HepG2 (cell line): ENCODE measurements around the gene DNAJB12. TPM values are rescaled to one million over a fixed set of nuclear protein-coding genes. Genes with fewer than 3 reads are reported as not detected.
A peak's percentile ranks its signal among the peaks of the same experiment; 100 is the strongest.

ENCODE experiments used
- ATAC-seq: fragments of 200-7000 bp; cut with Tn5 transposase; 3 replicates; pipeline ENCODE4 v1.9.1; 2020; ENCODE audit warnings: mild to moderate bottlenecking, moderate library complexity
- BruUV-seq: library from RNA; stranded (reverse); fragments of 400-500 nt; replicated peaks from 2 replicates; lab custom pipeline; 2021; lab: Mats Ljungman, UMichigan
- CTCF ChIA-PET: fragments of 300-600 bp; formaldehyde crosslinking; extraction: SDS; loops from one replicate; lab custom pipeline; 2021; ENCODE audit warnings: low total read pairs, inconsistent platforms, low intra/inter-chr PET ratio; lab: Yijun Ruan, JAX
- POLR2A ChIA-PET: fragments of 350-600 bp; sonication (Branson Sonifier 250); formaldehyde crosslinking; loops from one replicate; lab custom pipeline; 2020; ENCODE audit warnings: antibody characterized with exemption, inconsistent platforms; lab: Yijun Ruan, JAX
- DNase-seq: peaks from one replicate; pipeline ENCODE4 v3.0.0-alpha.2; 2015; ENCODE audit warnings: low spot score
- FAIRE-seq: peaks from 3 replicates; lab custom pipeline; 2011; peaks lifted over from hg19 to GRCh38; lab: Jason Lieb, UNC
- H2AFZ ChIP-seq: one replicate; pipeline ENCODE4 v1.6.1; 2011; ENCODE audit warnings: low read length, inconsistent platforms
- H3K27ac ChIP-seq: fragments of 300-600 bp; 3 replicates; pipeline ENCODE4 v1.8.0; 2011; ENCODE audit warnings: mixed run types, mild to moderate bottlenecking, mixed read lengths, low read length, inconsistent platforms; ENCODE audit not compliant: insufficient read depth; ENCODE audit errors: extremely low read length
- H3K27me3 ChIP-seq, 2 experiments: fragments of 200-600 bp in 1 of 2; 2 replicates in 1 of 2; 3 replicates in 1 of 2; pipeline versions ENCODE4 v1.6.0 to v1.8.0; 2011; ENCODE audit warnings: low read length in 2 of 2, mild to moderate bottlenecking in 2 of 2, moderate library complexity in 2 of 2, inconsistent platforms in 1 of 2; ENCODE audit not compliant: insufficient read depth in 2 of 2, control insufficient read depth in 1 of 2
- H3K36me3 ChIP-seq, 2 experiments: fragments of 200-600 bp in 1 of 2; replicated peaks in 1 of 2; 2 replicates in 1 of 2; 3 replicates in 1 of 2; pipeline versions ENCODE4 v1.5.1 to v1.8.0; 2011; ENCODE audit warnings: low read length in 2 of 2, inconsistent platforms in 1 of 2; ENCODE audit not compliant: insufficient read depth in 2 of 2, control insufficient read depth in 1 of 2
- H3K4me1 ChIP-seq: 2 replicates; pipeline ENCODE4 v1.5.1; 2012; ENCODE audit warnings: low read length, inconsistent platforms; ENCODE audit not compliant: insufficient read depth
- H3K4me2 ChIP-seq: 2 replicates; pipeline ENCODE4 v1.6.0; 2011; ENCODE audit warnings: low read depth, low read length, inconsistent platforms
- H3K4me3 ChIP-seq, 3 experiments: fragments of 200-600 bp in 1 of 3; sonication (generic), shearing (Covaris generic) in 1 of 3; replicated peaks in 1 of 3; 2 replicates each; pipeline ENCODE4 v1.5.1; 2011 to 2016; ENCODE audit warnings: low read length in 3 of 3, inconsistent platforms in 2 of 3, low read depth in 2 of 3, mild to moderate bottlenecking in 2 of 3, control low read depth in 1 of 3, mixed read lengths in 1 of 3; ENCODE audit not compliant: insufficient read depth in 1 of 3
- H3K79me2 ChIP-seq: one replicate; pipeline ENCODE4 v1.6.1; 2011; ENCODE audit warnings: low read length, inconsistent platforms; ENCODE audit not compliant: insufficient read depth
- H3K9ac ChIP-seq: 2 replicates; pipeline ENCODE4 v1.6.0; 2011; ENCODE audit warnings: mild to moderate bottlenecking, low read depth, low read length, inconsistent platforms; ENCODE audit not compliant: insufficient read depth
- H3K9me3 ChIP-seq: 2 replicates; pipeline ENCODE4 v1.5.1; 2012; ENCODE audit warnings: mild to moderate bottlenecking, low read length
- H4K20me1 ChIP-seq: 2 replicates; pipeline ENCODE4 v1.6.0; 2011; ENCODE audit warnings: inconsistent platforms, mild to moderate bottlenecking, low read length, moderate library complexity; ENCODE audit not compliant: insufficient read depth
- CENPX ChIP-seq: sonication (generic); formaldehyde crosslinking; IDR thresholded peaks from 2 replicates; pipeline ENCODE4 v1.9.0; 2021; ENCODE audit warnings: mild to moderate bottlenecking, missing genetic modification reagents, moderate library complexity
- SIN3B ChIP-seq: fragments of 150-350 bp; IDR thresholded peaks from 2 replicates; pipeline ENCODE4 v1.6.1; 2014; ENCODE audit warnings: low read length
- ZNF350 ChIP-seq: sonication (generic); formaldehyde crosslinking; IDR thresholded peaks from 2 replicates; pipeline ENCODE4 v1.4.0; 2020; ENCODE audit warnings: mild to moderate bottlenecking, low read depth, missing genetic modification reagents, borderline replicate concordance
- WGBS: methylation state at CpG from one replicate; pipeline ENCODE4 v1.1.6; 2017; ENCODE audit warnings: low lambda C conversion rate; 5-methylcytosine and 5-hydroxymethylcytosine counted together
- in situ Hi-C: cut with HindIII; loops from 2 replicates; pipeline ENCODE4 v1.10.0; 2017; ENCODE audit warnings: low pct_unique_long_range_greater_than_20kb; ENCODE audit not compliant: extremely low pct_ligation_motif_present
- intact Hi-C: fragments of 100-400 bp; cut with micrococcal nuclease; formaldehyde crosslinking; loops from one replicate; pipeline ENCODE4 v1.10.0; 2022; ENCODE audit not compliant: unreplicated experiment
- polyA plus RNA-seq, 8 experiments: library from polyadenylated mRNA; depleted of rRNA in 3 of 8; stranded (reverse) in 7 of 8; unstranded in 1 of 8; fragments of >200 nt; fragmentation: Illumina TruSeq in 4 of 8; extraction: Trizol in 4 of 8; gene quantifications; 2 replicates each; pipeline versions ENCODE4 v1.2.1 to v1.2.3, GENCODE V29; 2011 to 2016; ENCODE audit warnings: low read depth in 4 of 8, missing spikeins in 1 of 8, mixed read lengths in 1 of 8; ENCODE audit not compliant: insufficient read depth in 1 of 8
- total RNA-seq, 5 experiments: library from RNA; depleted of rRNA; stranded (reverse); fragments of >200 nt; fragmentation: Illumina TruSeq; extraction: Trizol; gene quantifications; 2 replicates each; pipeline ENCODE4 v1.2.3, GENCODE V29; 2016; ENCODE audit warnings: low read depth in 1 of 5
- TF ChIP-seq, protein P1 (sequence below): sonication (generic); formaldehyde crosslinking; IDR thresholded peaks from 2 replicates; pipeline ENCODE4 v1.8.1; 2022; ENCODE audit warnings: low read depth, mild to moderate bottlenecking, missing genetic modification reagents
- TF ChIP-seq, protein P2 (sequence below), 2 experiments: sonication (generic) in 1 of 2; formaldehyde crosslinking in 1 of 2; IDR thresholded peaks; 2 replicates each; pipeline versions ENCODE4 v1.4.0 to v1.6.1; 2016 to 2020; ENCODE audit warnings: borderline replicate concordance in 1 of 2, low read depth in 1 of 2, mild to moderate bottlenecking in 1 of 2, missing genetic modification reagents in 1 of 2
- TF ChIP-seq, protein P3 (sequence below): sonication (generic); formaldehyde crosslinking; IDR thresholded peaks from 2 replicates; pipeline ENCODE4 v1.4.0; 2020; ENCODE audit warnings: missing genetic modification reagents, borderline replicate concordance
- TF ChIP-seq, protein P4 (sequence below): sonication (generic); formaldehyde crosslinking; IDR thresholded peaks from 2 replicates; pipeline ENCODE4 v1.4.0; 2020; ENCODE audit warnings: missing genetic modification reagents, mild to moderate bottlenecking, borderline replicate concordance

The DNAJB12 gene
- total and polyA plus RNA-seq, 2 of the 13 experiments (the other 11 are each of a cell fraction or from before 2014, with no cell fraction given), result 10.8 to 18.2 TPM

DNA sequence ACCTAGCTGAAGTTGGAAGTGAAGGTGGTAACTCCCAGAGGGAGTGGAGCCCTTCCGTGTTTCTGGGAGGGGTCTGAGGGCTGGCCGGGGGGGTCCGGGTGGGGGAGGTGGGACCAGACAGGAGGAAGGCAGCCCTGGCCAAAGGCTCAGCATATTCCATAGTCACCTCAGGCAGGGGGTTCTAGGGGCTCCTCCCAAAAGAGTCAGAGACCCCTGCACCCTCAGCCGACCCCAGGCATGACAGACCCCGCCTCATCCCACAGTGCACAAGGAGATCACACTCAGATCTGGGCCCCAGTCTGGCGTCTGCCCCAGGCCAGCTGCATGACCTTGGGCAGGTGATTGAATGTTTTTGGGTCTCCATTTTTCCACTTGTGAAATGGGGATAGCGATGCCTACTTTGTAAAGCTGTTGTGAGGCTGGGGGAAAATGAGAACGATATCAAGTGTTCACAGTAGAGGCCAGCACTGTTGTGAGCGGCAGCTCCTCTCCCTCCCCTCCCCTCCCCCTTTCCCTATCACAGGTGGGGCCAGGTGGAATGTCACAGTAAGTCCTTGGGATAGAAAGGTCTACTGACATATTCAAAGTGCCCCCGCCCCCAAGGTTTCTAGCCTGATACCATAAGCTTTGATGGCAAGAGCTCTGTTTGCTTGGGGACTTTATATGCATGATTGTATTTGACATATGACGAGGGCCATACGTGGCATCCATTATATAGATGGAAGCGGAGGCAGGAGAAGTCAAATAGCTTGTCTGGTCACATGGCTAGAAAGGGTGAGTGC is 33.3 kb downstream of the DNAJB12 start (continued):
- TF ChIP-seq, protein P1, sequence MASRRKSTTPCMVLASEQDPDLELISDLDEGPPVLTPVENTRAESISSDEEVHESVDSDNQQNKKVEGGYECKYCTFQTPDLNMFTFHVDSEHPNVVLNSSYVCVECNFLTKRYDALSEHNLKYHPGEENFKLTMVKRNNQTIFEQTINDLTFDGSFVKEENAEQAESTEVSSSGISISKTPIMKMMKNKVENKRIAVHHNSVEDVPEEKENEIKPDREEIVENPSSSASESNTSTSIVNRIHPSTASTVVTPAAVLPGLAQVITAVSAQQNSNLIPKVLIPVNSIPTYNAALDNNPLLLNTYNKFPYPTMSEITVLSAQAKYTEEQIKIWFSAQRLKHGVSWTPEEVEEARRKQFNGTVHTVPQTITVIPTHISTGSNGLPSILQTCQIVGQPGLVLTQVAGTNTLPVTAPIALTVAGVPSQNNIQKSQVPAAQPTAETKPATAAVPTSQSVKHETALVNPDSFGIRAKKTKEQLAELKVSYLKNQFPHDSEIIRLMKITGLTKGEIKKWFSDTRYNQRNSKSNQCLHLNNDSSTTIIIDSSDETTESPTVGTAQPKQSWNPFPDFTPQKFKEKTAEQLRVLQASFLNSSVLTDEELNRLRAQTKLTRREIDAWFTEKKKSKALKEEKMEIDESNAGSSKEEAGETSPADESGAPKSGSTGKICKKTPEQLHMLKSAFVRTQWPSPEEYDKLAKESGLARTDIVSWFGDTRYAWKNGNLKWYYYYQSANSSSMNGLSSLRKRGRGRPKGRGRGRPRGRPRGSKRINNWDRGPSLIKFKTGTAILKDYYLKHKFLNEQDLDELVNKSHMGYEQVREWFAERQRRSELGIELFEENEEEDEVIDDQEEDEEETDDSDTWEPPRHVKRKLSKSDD (CRISPR knock-in tag), result peak; percentile 43; the same call in 1 of the 2 replicates
- no peak for TF ChIP-seq CENPX (CRISPR knock-in tag)
- TF ChIP-seq ZNF350 (CRISPR knock-in tag), result 0 out of 2 replicates have a peak, but pooled peaks have one; percentile 12

DNA sequence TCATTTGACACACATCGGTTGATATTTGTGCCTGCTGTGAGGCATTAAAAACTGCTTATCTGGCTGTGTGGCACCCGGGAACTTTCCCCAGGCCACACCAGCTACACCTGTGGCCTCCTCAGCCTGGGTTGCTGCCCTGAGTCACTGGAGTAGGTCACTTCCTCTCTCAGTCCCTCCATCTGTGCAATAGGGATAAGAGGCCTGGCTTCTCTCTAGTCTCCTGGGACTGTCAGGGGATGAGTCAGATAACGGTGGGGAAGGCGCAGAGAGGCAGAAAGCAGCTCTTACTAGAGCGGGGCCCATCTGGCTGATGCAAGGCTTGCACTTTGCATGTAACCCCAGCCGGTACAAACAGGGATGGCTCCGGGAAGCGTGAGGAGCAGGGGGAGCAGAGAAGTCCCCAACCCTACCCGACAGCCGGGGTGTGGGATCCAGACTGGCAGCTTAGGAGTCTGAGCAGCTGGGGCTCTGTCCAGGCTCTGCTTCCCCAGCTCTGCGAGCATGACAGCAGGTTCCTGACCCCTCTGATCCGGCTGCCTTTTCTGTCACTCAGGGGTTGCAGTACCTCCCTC is 34.0 kb downstream of the DNAJB12 start:
- CTCF ChIA-PET, result no interaction called here
- peak overlapping the region; percentile 98 for H3K4me2 ChIP-seq
- peak overlapping the region; percentile 54 to 75 (median 55); a peak in 5 of 6 replicates for H3K4me3 ChIP-seq
- TF ChIP-seq, protein P2, sequence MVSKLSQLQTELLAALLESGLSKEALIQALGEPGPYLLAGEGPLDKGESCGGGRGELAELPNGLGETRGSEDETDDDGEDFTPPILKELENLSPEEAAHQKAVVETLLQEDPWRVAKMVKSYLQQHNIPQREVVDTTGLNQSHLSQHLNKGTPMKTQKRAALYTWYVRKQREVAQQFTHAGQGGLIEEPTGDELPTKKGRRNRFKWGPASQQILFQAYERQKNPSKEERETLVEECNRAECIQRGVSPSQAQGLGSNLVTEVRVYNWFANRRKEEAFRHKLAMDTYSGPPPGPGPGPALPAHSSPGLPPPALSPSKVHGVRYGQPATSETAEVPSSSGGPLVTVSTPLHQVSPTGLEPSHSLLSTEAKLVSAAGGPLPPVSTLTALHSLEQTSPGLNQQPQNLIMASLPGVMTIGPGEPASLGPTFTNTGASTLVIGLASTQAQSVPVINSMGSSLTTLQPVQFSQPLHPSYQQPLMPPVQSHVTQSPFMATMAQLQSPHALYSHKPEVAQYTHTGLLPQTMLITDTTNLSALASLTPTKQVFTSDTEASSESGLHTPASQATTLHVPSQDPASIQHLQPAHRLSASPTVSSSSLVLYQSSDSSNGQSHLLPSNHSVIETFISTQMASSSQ (IDR thresholded peaks at IDR 0.05; ENCODE audit: low read depth), result no peak
- TF ChIP-seq, protein P2 (CRISPR knock-in tag; IDR thresholded peaks at IDR 0.05; ENCODE audit: borderline replicate concordance), result 0 out of 2 replicates have a peak, but pooled peaks have one; percentile 12
- TF ChIP-seq, protein P3, sequence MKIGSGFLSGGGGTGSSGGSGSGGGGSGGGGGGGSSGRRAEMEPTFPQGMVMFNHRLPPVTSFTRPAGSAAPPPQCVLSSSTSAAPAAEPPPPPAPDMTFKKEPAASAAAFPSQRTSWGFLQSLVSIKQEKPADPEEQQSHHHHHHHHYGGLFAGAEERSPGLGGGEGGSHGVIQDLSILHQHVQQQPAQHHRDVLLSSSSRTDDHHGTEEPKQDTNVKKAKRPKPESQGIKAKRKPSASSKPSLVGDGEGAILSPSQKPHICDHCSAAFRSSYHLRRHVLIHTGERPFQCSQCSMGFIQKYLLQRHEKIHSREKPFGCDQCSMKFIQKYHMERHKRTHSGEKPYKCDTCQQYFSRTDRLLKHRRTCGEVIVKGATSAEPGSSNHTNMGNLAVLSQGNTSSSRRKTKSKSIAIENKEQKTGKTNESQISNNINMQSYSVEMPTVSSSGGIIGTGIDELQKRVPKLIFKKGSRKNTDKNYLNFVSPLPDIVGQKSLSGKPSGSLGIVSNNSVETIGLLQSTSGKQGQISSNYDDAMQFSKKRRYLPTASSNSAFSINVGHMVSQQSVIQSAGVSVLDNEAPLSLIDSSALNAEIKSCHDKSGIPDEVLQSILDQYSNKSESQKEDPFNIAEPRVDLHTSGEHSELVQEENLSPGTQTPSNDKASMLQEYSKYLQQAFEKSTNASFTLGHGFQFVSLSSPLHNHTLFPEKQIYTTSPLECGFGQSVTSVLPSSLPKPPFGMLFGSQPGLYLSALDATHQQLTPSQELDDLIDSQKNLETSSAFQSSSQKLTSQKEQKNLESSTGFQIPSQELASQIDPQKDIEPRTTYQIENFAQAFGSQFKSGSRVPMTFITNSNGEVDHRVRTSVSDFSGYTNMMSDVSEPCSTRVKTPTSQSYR (CRISPR knock-in tag), result no peak
- TF ChIP-seq SIN3B, result no peak
- TF ChIP-seq, protein P4, sequence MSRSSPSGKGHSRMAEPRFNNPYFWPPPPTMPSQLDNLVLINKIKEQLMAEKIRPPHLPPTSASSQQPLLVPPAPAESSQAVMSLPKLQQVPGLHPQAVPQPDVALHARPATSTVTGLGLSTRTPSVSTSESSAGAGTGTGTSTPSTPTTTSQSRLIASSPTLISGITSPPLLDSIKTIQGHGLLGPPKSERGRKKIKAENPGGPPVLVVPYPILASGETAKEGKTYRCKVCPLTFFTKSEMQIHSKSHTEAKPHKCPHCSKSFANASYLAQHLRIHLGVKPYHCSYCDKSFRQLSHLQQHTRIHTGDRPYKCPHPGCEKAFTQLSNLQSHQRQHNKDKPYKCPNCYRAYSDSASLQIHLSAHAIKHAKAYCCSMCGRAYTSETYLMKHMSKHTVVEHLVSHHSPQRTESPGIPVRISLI (CRISPR knock-in tag), result 0 out of 2 replicates have a peak, but pooled peaks have one; percentile 4

More for the DNA sequence above, 34.0 kb downstream of the DNAJB12 start:
- POLR2A ChIA-PET, result interaction anchor here (0.5 to 8.1 kb wide), 34 partner anchors 9 to 357 kb away, joined by 3 to 322 read pairs (median 4); partner anchors contain the start of genes ANAPC16, ASCC1, DDIT4 and DNAJB12
- Histone ChIP-seq H3K79me2 (no peaks in the 10 kb centered on the region), H3K27ac (peak overlapping the region; percentile 98), H3K9ac (peak overlapping the region; percentile 84), H3K4me1 (peaks cover 94% of the 10 kb centered on the region), H3K36me3 (no peaks in the 10 kb centered on the region), H3K9me3 (no peaks in the 10 kb centered on the region), H3K27me3 (no peaks in the 10 kb centered on the region), H2AFZ (no peak overlapping the region), H4K20me1 (no peaks in the 10 kb centered on the region)
- 0% methylated on average over 3 of the region's 12 CpGs for WGBS
- DNase-seq (peak; percentile 93), FAIRE-seq (peak; percentile 72), ATAC-seq (peak; percentile 70)
- intact Hi-C loops (loop anchor here (10.0 kb wide), 1 partner anchor 96 kb away; no protein-coding TSS in a partner anchor), in situ Hi-C loops (no loop called here)
- BruUV-seq, result no TSS peak
